GM19452 (cell line): ENCODE data around the gene SLC25A41.
"Not testable (repeated sequence)": the region's sequence is repeated elsewhere in the genome, so short reads cannot be mapped to it uniquely, and the experiment has no call there.

Experiments
- ATAC-seq: cut with Tn5 transposase; IDR thresholded peaks from one replicate; pipeline ENCODE4 v1.9.1; 2021; ENCODE audit not compliant: unreplicated experiment

Gene SLC25A41

DNA sequence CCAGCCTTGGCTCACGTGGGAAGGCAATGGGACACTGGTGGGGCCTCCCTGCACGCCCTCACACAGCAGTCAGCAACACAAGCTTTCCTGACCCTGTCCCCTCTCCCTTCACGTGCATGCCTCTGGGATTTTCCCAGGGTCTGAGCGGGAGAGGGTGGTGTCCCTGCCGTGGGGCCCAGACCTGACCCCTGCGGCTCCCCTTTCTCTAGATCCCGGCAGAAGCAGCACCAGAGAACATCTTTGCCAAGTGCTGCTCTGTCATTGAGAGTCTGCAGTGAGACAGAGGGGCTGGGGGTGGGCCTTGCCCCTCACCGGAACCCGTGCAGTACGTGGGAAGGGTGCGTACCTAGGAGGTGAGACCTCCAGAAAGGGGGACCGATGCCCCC, 21.5 kb downstream of the SLC25A41 start:
- ATAC-seq: no peak

GRCh38 chr19:6409346-6409745, 24.2 kb downstream of the SLC25A41 start:
- no peak for ATAC-seq

- no peak for ATAC-seq
Observed at GRCh38 chr19:6406401-6406800, 27.2 kb downstream of the SLC25A41 start.

DNA sequence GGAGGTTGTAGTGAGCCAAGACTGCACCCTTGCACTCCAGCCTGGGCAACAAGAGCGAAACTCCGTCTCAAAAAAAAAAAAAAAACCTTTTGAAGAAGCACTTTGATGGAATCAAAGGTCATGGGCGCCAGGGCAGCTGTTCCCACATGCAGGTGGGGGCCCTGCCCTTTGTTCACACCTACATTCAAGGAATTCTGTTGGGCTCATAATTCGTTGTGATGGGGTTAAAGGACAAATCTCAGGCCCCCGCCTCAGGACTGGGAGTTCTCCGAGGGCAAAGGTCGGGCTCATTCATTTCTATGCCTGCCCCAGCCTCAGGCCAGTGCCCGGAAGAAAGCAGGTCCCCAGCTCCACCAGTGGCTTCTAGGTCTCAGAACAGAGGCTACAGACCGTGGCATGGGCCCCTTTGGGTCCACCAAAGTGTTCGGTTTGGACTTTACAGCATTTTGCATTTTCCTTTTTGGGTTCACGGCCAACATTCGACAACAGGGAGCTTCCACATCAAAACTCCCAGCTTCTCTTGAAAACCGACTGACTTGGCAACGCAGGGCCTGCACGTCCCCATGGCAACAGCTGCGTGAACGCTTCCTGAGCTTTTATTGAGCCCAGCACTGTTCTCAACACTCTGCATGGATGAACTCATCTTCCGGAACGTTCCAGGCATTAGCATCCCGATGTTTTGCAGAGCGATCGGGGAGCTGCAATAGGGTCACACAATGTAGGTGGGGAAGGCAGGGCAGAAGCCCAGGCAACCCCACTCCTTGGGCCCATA, 30.5 kb downstream of the SLC25A41 start:
- ATAC-seq: no peak

- no peak for ATAC-seq
Observed at GRCh38 chr19:6402058-6402457, 31.5 kb downstream of the SLC25A41 start.

- ATAC-seq: not testable (repeated sequence)
Observed at GRCh38 chr19:6400062-6400944, 33.3 kb downstream of the SLC25A41 start.

- ATAC-seq: no peak
Observed at GRCh38 chr19:6396305-6396704, 37.3 kb downstream of the SLC25A41 start.

GRCh38 chr19:6394831-6395230, 38.7 kb downstream of the SLC25A41 start:
- ATAC-seq: no peak

DNA sequence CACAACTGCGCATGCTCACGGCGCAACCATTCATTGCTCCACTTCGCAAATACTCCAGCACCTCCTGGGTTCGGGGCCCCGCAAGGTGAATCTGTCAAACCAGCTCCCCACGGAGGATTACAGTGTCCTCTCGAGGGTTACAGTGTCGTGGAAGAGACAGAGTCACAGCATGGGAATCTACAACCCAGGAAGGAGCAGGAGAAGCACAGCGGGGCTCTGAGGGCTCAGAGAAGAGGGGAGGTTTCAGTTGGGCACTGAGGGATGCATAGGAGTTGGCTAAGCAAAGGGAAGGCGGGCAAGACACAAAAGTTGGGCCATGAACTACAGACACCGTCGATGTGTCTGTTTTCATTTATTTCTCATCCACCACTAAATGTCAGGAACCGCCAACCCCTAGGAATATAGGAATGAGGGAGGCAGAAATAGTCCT, 39.6 kb downstream of the SLC25A41 start:
- no peak for ATAC-seq

DNA sequence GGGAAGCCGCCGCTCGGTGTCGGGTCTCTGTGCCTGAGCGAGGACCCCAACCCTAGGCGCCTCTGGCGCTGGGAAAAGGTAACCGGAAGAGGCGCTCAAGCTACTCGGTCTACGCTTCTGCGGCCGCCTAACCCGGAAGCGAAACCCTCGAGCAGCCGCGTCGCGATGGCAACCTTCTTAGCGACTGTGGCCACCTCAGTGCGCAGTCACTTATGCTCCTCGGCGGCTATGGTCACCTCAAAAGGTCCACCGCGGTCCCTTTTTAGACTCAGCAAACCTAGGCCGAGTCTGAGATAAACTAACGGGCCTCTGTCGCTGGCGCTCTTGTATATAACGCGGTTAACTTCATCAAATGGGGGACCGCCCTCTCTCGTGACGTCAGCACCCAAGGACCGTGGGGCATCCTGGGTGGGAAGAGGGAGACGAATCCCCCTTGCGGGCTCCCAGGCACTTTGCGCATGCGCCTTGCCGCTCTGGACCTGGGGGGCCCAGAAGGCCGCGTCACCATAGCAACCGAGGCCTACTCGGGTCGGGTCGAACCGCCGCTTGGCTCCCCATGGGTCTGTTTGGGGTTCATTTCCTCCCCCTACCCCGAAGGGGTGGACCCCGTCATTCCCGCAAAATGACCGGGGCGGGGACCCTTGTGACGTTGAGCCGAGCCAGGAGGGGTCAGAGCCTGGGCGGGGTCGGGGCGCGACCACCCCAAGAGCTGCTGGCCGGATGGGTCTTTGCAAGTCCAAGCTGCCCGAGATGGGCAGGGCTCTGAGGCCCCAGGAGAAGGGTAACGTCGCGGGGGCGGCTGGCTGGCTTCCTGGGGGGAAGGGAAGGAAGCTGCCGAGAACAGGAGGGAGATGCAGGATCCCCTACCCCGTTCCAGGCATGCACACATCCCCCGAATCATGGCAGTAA, 40.2 kb downstream of the SLC25A41 start, which contains the start of gene GTF2F1:
TSS of gene GTF2F1 (minus strand) at position 91 of the 909 bp plus-strand sequence. CDS start 169 bp downstream, outside the sequence.
- peak; percentile 74 for ATAC-seq

- no peak for ATAC-seq
Observed at GRCh38 chr19:6392221-6393073, 41.1 kb downstream of the SLC25A41 start.

DNA sequence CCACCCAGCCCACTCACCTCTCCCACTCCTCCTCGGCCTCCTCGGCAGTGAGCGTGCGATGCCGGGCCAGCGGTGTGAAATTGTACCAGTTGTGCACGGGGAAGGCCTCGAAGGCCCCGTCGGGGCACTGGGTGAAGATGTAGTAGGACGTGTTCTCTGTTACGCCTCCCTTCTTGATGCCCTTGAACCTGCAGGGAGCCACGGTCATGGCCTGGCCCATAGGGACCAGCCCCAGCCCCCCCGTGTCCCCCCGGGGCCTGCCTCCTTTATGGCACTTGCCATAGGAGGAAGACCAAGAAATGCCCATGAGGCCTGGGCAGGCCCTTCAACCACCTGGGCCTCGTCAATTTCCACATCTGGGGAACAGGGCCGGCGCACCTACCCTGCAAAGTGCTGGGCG, 46.2 kb downstream of the SLC25A41 start:
- no peak for ATAC-seq

GRCh38 chr19:6384381-6384780, 49.2 kb downstream of the SLC25A41 start:
- no peak for ATAC-seq

DNA sequence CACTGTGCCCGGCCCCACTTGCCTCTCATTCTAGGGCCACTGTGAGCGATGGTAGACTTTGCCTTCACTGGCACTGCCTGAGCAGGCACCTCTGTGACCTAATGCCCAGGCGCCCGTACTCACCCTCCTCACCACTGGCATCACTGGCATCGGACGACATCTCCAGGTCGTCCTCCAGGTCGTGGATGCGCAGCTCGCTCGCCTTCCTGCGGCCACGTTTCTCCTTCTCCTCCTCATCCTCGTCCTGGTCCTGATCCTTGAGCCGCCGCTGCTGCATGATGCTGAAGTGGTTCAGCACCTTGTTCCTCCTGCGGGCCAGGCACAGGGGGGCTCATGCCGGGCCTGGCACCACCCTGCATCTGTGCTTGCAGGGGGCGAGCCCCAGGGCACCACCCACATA, 50.4 kb downstream of the SLC25A41 start:
- no peak for ATAC-seq

DNA sequence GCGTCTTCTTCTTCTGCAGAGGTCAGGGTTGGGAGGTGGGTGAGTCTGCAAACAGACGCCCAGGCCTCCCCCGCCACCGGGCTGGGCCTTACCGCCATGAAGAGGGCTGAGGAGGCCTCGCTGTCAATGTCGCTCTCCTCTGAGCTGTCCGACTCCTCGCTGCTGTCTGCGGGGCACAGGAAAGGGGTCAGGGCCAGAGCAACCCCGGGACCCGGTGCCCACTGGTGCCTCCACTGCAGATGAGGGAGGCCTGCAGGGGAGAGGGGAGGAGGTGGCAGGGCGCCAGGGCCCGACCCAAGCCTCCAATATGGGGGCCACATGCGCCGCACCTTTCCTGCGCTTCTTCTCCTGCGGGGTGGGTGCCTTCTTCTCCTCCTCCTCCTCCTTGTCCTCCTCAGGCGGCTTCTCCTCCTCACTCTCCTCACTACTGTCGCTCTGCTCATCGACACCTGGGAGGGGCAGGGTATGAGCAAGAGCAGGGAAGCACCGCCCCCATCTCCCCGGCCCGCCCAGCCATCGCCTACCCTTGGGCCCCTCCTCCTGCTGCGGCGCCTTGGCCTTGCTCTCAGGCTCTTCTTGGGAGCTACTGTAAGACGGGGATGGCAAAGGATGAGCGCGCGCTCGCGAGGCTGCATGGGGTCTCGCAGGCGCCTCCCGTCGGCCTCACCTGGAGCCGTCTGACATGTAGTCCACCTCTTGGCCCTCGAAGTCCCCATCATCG, 52.4 kb downstream of the SLC25A41 start:
- no peak for ATAC-seq

DNA sequence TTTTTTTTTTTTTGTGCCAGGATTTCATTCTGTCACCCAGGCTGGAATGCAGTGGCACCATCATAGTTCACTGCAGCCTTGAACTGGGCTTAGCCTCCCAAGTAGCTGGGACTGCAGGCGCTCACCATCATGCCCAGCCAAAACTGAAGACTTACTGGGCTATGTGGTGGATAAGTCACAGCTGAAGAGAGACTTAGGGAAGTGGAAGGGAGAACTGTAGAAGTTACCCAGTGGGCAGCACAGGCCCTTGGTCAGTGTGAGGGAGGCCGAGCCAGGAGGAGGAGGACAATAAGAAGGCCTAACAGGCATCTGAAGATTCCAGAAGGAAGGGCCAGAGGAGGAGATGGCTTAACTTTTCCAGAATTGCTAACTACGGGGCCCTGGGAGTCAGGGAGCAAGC, 53.8 kb downstream of the SLC25A41 start:
- ATAC-seq: no peak

GRCh38 chr19:6378486-6378885, 55.1 kb downstream of the SLC25A41 start:
- ATAC-seq: no peak

DNA sequence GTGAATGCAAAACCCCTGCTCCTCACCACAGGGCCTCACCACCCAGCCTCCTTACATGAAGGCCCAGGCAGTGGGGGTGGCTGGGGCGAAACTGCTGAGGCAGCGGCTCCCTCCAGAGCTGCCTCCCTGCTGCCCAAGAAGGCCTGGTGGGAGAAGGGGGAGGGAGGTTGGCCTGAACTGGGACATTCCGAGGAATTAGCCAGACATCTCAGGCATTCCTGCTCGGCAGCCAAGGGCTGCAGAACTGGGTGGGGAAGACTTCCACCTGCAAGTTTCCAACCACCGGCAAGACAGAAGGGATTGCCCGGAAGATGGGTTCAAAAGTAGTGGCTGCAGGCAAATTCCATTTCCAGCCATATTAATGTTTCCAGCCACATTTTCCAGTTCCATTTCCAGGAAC, 55.5 kb downstream of the SLC25A41 start:
- ATAC-seq: no peak

DNA sequence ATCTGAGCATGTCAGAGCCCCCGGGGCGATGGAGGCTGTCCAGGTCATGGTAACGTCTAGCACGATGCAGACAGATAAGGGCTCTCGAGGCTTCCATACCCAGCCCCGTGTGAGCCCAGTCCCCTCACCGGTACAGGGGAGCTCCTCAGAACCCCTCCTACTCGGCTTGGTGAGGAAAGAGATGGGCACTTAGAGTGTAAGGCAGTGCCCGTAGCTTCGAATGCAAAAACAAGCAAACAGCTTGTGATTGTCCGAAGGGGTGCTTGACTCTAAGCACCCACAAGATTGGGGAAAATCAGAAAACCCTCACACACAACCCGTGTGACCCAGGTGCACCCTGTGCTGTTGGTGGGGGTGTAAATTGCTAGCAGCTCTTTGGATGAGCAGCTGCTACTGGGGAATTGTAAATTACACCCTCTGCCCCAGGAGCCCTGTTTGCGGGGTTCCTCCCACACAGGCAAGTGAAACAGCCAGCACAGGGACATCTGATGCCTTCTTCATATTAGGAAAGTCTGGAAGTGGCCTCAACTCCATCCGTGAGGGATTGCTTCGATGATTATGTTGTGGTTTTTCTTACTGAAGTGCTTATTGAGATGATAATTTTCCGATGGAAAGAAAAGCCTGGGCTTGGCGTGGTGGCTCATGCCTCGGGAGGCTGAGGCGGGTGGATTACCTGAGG, 56.9 kb downstream of the SLC25A41 start:
- no peak for ATAC-seq
